Measurements from ENCODE around the gene TRIO. TPM values are rescaled to one million over a fixed set of nuclear protein-coding genes. Genes with fewer than 3 reads are reported as not detected.

TRIO gene
- total RNA-seq, 4 donors from 2014 or later, result 290 to 370 (median 346) TPM

- H3K4me1 ChIP-seq, result peaks cover 0 to 14% (median 2%) of the 10 kb centered on the region in 4 donors
- TF ChIP-seq EP300 (IDR thresholded peaks at IDR 0.05), result no peak
- TF ChIP-seq POLR2A (IDR thresholded peaks at IDR 0.05), result no peak
- TF ChIP-seq CTCF (IDR thresholded peaks at IDR 0.05), result no peak
- peaks cover 0 to 96% (median 17%) of the 10 kb centered on the region in 3 donors for H3K36me3 ChIP-seq
- H3K9me3 ChIP-seq, result no peaks in the 10 kb centered on the region
- no peak for DNase-seq (ENCODE audit: low spot score in 2 of 2)
- no peak overlapping the region for H3K4me3 ChIP-seq
- H3K27me3 ChIP-seq, result no peaks in the 10 kb centered on the region
- H3K27ac ChIP-seq, result no peak overlapping the region
- WGBS, 2 donors, result 74 to 91% methylated on average over 5 of the region's 5 CpGs
Observed at GRCh38 chr5:14495301-14495700, 352.2 kb downstream of the TRIO start.

GRCh38 chr5:14497311-14497710 lies 354.2 kb downstream of the TRIO start:
- no peak overlapping the region for H3K4me3 ChIP-seq
- peaks cover 0 to 97% (median 17%) of the 10 kb centered on the region in 3 donors for H3K36me3 ChIP-seq
- no peak for DNase-seq (ENCODE audit: low spot score in 2 of 2)
- 88 to 98% methylated on average over 7 of the region's 7 CpGs for WGBS, 2 donors
- TF ChIP-seq POLR2A (IDR thresholded peaks at IDR 0.05), result no peak
- no peaks in the 10 kb centered on the region for H3K9me3 ChIP-seq
- no peak overlapping the region for H3K27ac ChIP-seq
- H3K4me1 ChIP-seq, result peaks cover 0 to 3% (median 0%) of the 10 kb centered on the region in 4 donors
- no peaks in the 10 kb centered on the region for H3K27me3 ChIP-seq

GRCh38 chr5:14501353-14502293 lies 358.5 kb downstream of the TRIO start:
- TF ChIP-seq CTCF (IDR thresholded peaks at IDR 0.05), result no peak
- TF ChIP-seq EP300 (IDR thresholded peaks at IDR 0.05), result no peak
- Histone ChIP-seq H3K27me3 (no peaks in the 10 kb centered on the region), H3K36me3 (peaks cover 0 to 99% (median 25%) of the 10 kb centered on the region in 3 donors), H3K4me1 (no peaks in the 10 kb centered on the region), H3K27ac (peak overlapping the region in 1 of 4 donors; percentile 0), H3K4me3 (no peak overlapping the region), H3K9me3 (no peaks in the 10 kb centered on the region)
- WGBS, 2 donors, result 75 to 77% methylated on average over 18 of the region's 18 CpGs
- no peak for DNase-seq (ENCODE audit: low spot score in 2 of 2)

GRCh38 chr5:14502294-14502690 lies 359.1 kb downstream of the TRIO start:
- no peak for TF ChIP-seq EP300 (IDR thresholded peaks at IDR 0.05)
- TF ChIP-seq CTCF (IDR thresholded peaks at IDR 0.05), result no peak
- TF ChIP-seq POLR2A (IDR thresholded peaks at IDR 0.05), result no peak
- H3K4me1 ChIP-seq, result no peaks in the 10 kb centered on the region
- H3K27me3 ChIP-seq, result no peaks in the 10 kb centered on the region
- H3K27ac ChIP-seq, result no peak overlapping the region
- H3K9me3 ChIP-seq, result no peaks in the 10 kb centered on the region
- no peak for DNase-seq (ENCODE audit: low spot score in 2 of 2)
- whole genome bisulfite sequencing, 2 donors, result 91 to 92% methylated on average over 10 of the region's 10 CpGs
- H3K36me3 ChIP-seq, result peaks cover 0 to 99% (median 20%) of the 10 kb centered on the region in 3 donors
- no peak overlapping the region for H3K4me3 ChIP-seq

- peaks cover 0 to 99% (median 20%) of the 10 kb centered on the region in 3 donors for H3K36me3 ChIP-seq
- 54 to 56% methylated on average over 9 of the region's 9 CpGs for WGBS, 2 donors
- no peak for DNase-seq (ENCODE audit: low spot score in 2 of 2)
- no peak overlapping the region for H3K4me3 ChIP-seq
- H3K27me3 ChIP-seq, result no peaks in the 10 kb centered on the region
- no peaks in the 10 kb centered on the region for H3K4me1 ChIP-seq
- H3K9me3 ChIP-seq, result no peaks in the 10 kb centered on the region
- no peak for TF ChIP-seq EP300 (IDR thresholded peaks at IDR 0.05)
- no peak for TF ChIP-seq CTCF (IDR thresholded peaks at IDR 0.05)
- no peak for TF ChIP-seq POLR2A (IDR thresholded peaks at IDR 0.05)
- peak overlapping the region in 1 of 4 donors; percentile 45 for H3K27ac ChIP-seq
Observed at GRCh38 chr5:14503017-14503680, 360.0 kb downstream of the TRIO start.
